Breast epithelium (tissue), 3 donors: Measurements from ENCODE around the gene SNTB2.

Experiments used
- CTCF ChIP-seq, 3 donors: fragments of 450-650 bp; IDR thresholded peaks; one replicate each; pipeline ENCODE4 v1.5.1; 2016 to 2017; ENCODE audit warnings: antibody characterized with exemption in 3 of 3, mild to moderate bottlenecking in 3 of 3, moderate library complexity in 3 of 3
- POLR2A ChIP-seq: fragments of 450-650 bp; IDR thresholded peaks from one replicate; pipeline ENCODE4 v1.6.1; 2016; ENCODE audit warnings: antibody characterized with exemption, mild to moderate bottlenecking, moderate library complexity

DNA sequence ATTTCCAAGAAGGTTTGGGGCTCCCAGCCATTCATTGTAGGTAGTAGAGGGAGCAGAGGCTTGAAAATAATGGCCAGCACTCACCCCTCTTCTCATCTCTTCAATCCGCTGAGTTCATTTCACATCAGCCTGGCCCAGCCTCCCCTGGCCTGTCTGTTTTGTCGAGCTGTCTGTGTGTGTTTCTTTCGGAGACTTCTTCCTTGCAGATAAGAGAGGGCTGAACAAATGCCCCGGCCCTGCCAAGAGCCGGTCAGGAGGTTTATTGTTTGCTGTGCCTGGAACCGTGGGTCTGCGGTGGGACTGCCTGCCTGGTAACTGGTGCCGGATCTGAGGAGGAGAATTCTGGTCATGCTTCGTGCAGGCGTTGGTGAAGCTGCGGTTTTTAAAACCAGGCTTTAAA, 127.6 kb downstream of the SNTB2 start:
- TF ChIP-seq CTCF (IDR thresholded peaks at IDR 0.05) (no peak), POLR2A (no peak)
